Left ventricle myocardium inferior (tissue), 1 donor: ENCODE data around the gene SRGAP2C. TPM values are rescaled to one million over a fixed set of nuclear protein-coding genes. Genes with fewer than 3 reads are reported as not detected.
"Not testable (repeated sequence)": the region's sequence is repeated elsewhere in the genome, so short reads cannot be mapped to it uniquely, and the experiment has no call there.

Experiments used
- DNase-seq: peaks from one replicate; pipeline ENCODE4 v3.0.0-alpha.2; 2020
- H3K27ac ChIP-seq: fragments of 200-600 bp; replicated peaks from 2 replicates; pipeline ENCODE4 v1.8.0; 2021
- H3K27me3 ChIP-seq: fragments of 200-600 bp; 2 replicates; pipeline ENCODE4 v1.8.0; 2021; ENCODE audit warnings: low read depth
- H3K36me3 ChIP-seq: fragments of 200-600 bp; 2 replicates; pipeline ENCODE4 v1.8.0; 2021
- H3K4me1 ChIP-seq: fragments of 200-600 bp; 2 replicates; pipeline ENCODE4 v1.8.0; 2021
- H3K4me3 ChIP-seq: fragments of 200-600 bp; 2 replicates; pipeline ENCODE4 v1.8.0; 2021; ENCODE audit warnings: mild to moderate bottlenecking, moderate library complexity
- H3K9me3 ChIP-seq: fragments of 200-600 bp; replicated peaks from 2 replicates; pipeline ENCODE4 v1.8.0; 2021
- intact Hi-C: fragments of 100-400 bp; cut with micrococcal nuclease; formaldehyde crosslinking; loops from one replicate; pipeline ENCODE4 v1.11.0; 2022
- total RNA-seq: library from RNA; stranded (reverse); fragmentation: NEBNext Ultra II Directional; extraction: Animal tissue kit (Norgen Biotek cat#: 25700); gene quantifications from one replicate; pipeline ENCODE4 v1.2.1, GENCODE V29; 2021
- donor health status: DM: no; HTN: yes; CAD: no; lungs with severe emphysema.

The SRGAP2C gene
- total RNA-seq, 1 donor from 2014 or later = 12.4 TPM

DNA sequence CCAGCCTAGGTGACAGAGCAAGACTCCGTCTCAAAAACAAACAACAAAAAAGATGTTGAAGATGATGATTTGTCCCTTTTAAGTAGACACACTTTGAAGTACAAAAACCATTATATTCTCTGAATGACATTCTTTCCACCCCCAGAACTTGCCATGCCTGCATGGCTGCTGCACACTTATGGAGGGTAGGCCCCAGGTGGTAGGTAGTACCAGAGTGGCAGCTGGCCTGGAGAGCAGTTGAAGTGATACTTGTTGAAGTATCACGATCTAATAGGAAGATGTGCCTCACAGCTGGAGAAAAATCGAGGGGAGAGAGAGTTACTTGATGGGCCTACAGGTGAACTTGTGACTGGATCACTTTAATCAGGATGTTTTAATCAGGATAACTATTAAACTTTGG, 15.0 kb downstream of the SRGAP2C start:
- H3K27me3 ChIP-seq, H3K27ac ChIP-seq, H3K4me3 ChIP-seq, intact Hi-C loops, DNase-seq, H3K36me3 ChIP-seq, H3K9me3 ChIP-seq, H3K4me1 ChIP-seq: not testable (repeated sequence)

DNA sequence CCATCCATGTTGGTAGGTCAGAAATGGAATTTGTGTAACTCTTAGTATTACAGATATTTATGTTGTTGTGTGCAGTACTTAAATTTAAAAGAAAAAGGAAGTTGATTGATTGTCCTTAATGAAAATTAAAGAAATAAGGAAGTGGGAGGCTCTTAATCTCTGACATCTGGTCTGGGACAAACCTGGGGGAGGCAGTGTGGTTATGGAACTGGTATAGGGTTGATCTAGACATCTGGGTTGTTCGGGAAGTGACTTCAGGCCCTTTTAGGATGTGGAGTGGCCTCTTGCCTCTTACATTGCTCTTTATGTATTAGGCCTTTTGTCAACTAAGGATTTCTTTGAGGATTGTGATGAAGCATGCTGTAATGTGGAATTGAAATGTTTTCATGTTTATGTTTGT, 15.5 kb downstream of the SRGAP2C start:
- intact Hi-C loops, DNase-seq, H3K36me3 ChIP-seq, H3K4me3 ChIP-seq, H3K4me1 ChIP-seq, H3K9me3 ChIP-seq, H3K27ac ChIP-seq, H3K27me3 ChIP-seq: not testable (repeated sequence)

DNA sequence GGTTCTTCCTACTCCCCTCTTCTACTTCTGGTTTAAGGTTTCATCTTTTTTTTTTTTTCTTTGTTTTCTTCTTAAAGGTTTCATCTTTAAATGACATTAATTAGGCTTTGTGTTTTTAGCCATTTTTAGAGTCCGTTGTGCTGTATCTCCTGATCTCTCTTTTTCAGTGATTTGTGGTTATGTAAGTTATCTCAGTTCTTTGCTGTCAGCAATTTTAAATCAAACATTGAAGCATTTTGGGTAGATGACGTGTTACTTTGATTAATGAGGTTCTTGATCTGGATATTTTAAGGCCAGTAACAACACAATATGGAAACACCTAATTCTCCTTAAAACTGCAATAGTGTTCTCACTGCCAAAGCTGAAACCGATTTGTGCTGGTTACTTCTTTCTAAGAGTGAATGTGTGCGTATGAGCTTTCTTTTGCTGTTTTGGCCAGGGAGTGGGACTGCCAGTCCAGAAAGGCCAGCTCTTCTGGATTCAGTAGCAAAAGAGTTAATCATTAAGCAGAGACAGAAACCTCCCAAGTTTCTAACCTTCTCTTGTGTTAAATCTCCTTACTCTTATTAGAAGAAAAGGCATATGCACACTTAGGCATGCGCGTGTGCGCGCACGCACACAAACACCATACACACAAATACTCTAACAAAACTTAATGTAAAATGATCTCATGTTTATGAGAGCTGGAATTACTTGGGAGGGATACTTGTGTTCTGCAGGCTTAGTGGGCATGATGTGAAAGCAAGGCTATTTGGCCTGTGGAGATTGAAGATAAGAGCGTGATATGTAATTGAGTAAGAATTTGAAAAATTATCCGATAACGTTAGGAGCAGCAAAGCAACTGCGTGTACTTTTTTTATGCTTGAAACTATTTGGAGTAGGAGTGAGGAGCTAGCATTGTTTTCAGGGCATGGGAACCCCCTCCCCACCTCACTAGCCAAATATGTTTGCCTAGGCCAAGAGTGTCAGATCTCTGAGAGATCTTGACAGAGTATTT, 16.5 kb downstream of the SRGAP2C start:
- H3K27ac ChIP-seq, intact Hi-C loops, H3K4me1 ChIP-seq, H3K36me3 ChIP-seq, H3K27me3 ChIP-seq, DNase-seq, H3K9me3 ChIP-seq, H3K4me3 ChIP-seq: not testable (repeated sequence)

DNA sequence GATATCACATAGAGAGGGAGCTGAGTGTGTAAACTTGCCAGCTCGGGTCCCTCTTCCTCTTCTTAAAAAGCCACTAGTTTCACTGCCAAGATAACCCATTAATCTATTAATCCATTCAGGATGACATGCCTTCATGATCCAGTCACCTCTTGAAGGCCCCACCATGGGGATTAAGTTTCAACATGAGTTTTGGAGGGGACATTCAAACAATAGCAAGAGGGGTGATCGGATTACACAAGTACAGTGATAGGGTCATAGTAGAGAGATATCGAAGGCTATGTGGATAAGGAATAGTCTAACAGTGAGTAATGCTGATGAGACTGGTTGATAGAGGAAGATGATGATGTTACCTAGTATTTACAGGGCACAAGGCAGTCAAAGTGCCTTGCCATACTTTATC, 18.2 kb downstream of the SRGAP2C start:
- intact Hi-C loops, H3K4me1 ChIP-seq, H3K4me3 ChIP-seq, H3K9me3 ChIP-seq, H3K27me3 ChIP-seq, H3K27ac ChIP-seq, H3K36me3 ChIP-seq, DNase-seq: not testable (repeated sequence)

DNA sequence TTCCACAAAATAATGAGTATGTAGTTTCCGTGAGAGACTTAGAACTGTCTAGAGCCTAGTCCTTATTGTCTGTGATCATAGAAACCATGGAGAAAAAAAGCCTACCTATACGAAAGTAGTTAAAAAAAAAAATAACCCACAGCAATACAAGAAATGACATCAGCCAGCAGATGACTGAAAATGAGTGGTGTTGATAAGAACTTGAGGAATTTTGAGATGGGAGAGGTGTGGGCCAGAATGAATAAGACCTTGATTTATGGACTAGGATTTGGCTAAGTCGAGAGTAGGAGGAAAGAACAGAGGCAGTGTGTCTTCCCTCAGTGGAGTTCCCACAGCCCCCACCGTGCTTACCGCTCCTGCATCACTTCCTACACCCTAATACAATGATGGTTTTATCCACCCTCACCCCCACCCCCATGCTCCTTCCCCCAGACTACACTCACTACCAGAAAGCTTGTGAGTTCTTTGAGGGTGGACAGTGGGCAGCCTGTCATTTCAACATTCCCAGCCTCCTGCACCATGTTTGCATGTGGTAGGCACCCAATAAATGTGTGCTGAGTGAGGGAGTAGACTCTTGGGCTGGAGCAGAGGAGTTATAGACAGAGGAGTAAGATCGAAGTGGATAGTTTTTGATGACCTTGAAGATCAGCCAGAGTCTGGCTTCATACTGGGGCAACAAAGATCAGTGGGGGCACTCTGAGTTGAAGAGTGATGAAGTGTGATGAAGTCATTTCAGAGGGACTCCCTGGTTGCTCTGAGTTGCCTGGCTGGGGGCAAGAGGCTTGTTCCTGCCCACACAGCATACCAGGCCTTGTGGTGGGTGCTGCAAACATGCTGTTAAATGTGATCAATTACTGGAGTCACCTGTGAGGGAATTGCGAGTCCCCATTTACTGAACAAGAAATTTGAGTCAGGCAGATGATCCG, 21.3 kb downstream of the SRGAP2C start:
- H3K27me3 ChIP-seq, H3K36me3 ChIP-seq, H3K27ac ChIP-seq, intact Hi-C loops, H3K4me1 ChIP-seq, H3K4me3 ChIP-seq, H3K9me3 ChIP-seq, DNase-seq: not testable (repeated sequence)

DNA sequence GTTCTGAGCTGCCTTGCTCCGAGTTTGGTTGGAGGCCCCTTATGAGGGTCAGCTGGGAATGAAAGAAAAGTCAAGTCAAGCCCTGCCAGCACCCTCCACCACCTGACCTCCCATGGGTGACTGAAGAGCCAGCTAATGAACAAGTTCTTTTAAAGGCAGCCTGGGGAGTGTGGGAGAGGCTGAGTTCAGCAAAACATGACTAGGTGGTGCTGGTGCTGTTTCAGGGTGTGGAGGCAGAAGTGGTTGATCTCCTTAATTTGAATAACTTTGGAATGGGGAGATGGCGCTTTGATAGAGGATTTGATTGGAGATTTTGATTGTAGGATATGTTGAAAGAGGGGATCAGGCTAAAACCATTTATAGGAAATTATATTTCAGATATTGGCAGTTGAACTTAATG, 22.6 kb downstream of the SRGAP2C start:
- intact Hi-C loops, DNase-seq, H3K4me3 ChIP-seq, H3K4me1 ChIP-seq, H3K27ac ChIP-seq, H3K36me3 ChIP-seq, H3K27me3 ChIP-seq, H3K9me3 ChIP-seq: not testable (repeated sequence)

DNA sequence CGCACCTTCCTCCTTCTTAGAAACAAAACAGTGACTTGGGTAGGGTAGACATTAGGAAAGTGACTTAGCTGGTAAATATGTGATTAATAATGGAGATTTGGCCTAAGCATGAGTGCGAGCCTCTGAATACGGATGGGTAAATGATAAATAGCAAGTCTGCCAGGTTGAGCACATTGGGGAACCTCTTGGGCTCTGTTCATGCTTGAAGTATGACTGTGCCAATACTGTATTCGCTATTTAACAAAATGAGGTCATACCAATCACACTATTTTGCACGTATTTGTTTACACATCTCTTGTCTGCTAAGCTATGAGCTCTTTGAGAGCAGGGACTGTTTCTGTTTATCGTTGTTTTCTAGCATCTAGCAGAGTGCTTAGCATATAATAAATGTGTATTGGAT, 23.6 kb downstream of the SRGAP2C start:
- H3K9me3 ChIP-seq, H3K27me3 ChIP-seq, H3K27ac ChIP-seq, H3K4me3 ChIP-seq, H3K36me3 ChIP-seq, intact Hi-C loops, H3K4me1 ChIP-seq, DNase-seq: not testable (repeated sequence)

DNA sequence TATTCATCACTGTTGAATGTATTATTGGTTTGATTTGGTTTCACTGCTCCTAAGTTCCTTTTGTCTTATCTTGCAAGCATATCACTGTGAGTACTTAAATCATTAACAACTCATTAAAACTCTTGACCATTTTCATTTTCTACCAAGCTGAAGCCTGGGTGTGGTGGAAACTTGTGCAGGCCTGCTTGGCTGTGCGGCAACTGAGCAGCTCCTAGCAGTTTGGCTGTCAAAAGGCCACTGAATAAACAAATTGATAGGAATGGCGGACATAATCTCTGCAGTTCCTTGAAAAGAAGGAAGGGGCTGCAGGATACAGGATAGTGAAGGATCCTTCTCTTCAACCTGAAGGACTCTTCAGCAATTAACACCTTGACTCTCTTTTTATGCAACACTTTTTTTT, 26.0 kb downstream of the SRGAP2C start:
- H3K4me1 ChIP-seq, H3K4me3 ChIP-seq, DNase-seq, H3K27me3 ChIP-seq, intact Hi-C loops, H3K36me3 ChIP-seq, H3K27ac ChIP-seq, H3K9me3 ChIP-seq: not testable (repeated sequence)

DNA sequence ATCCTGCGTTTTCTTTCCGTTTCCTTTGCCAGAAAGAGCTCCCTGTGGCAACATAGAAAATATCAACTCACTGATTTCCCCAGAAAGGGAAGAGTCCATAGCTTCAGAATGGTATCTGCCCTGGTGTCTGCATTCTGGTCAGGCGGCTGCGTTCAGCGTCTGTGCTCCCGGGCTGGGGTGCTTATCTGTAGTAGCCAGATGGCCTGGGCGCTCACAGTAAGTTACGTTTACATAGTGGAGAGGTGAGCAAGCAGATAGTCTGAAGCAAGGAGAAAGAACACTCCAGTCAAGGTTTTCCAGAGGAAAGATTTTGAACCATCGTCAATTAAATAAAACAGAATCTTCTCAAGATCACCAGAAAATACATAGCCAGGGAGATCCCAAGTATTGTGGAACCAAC, 28.7 kb downstream of the SRGAP2C start:
- H3K4me3 ChIP-seq, H3K36me3 ChIP-seq, H3K4me1 ChIP-seq, H3K9me3 ChIP-seq, H3K27me3 ChIP-seq, H3K27ac ChIP-seq, DNase-seq, intact Hi-C loops: not testable (repeated sequence)

DNA sequence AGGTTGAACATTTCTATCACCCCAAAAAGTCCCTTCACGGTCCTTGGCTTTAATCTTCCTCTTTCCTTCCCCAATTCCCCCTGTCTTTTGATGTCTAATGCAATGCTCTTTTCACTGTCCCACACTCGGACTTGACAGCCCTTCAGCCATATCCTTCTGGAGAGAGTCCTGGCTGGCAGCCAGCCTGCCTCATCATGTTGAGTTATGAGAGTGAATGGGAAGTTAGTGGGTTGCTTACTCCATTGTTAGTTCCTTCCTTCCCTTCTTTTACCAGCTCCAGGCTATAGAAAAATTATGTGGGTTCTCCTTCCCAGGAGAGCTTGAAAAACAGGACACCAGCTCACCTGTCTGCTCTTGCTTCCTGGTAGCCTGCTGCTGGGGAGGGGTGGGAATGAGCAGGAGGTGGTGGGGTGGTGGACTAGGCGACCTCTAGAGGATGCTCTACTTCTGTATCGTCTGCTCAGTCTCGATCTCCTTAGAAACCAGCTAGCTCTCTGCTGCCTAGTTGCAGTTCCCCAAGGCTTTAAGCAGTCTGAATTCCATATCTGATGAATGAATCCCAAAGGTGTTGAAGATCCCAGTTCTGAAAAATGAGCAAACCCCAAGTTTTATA, 29.9 kb downstream of the SRGAP2C start:
- DNase-seq, H3K4me3 ChIP-seq, intact Hi-C loops, H3K36me3 ChIP-seq, H3K27ac ChIP-seq, H3K27me3 ChIP-seq, H3K9me3 ChIP-seq, H3K4me1 ChIP-seq: not testable (repeated sequence)

DNA sequence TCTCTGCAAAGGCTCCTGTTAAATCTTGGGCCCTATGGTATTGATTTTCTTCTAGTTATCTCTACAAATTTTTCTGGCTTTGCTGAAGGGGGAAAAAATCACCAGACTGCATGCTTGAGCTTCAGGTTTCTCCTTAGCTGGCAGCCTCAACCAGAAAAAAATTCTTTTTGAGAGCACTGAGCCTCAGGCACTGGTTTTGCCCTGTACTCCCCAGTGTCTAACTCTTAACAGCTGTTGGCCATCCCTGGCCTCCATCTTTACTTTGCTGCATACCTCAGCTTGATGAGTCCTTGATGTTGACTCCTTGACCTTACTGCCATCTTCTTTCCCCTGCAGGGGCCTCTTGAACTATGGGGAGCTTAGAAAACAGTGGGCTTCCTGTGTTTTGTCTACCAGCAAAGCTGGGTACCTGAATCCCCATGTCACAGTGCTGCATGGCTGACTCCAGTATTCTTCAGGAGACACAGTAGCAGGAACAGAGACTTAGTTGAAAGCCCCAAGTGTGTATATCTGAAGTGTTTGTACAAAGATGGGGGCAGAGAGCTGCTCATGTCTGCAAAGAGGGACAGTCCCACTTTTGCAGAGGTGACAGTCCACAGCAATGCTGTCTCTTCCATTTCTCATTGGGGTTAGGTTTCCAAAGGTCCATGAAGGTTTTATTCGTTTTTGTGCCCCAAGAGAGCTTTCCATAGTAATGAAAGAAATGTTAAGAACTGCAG, 31.1 kb downstream of the SRGAP2C start:
- H3K9me3 ChIP-seq, DNase-seq, H3K36me3 ChIP-seq, H3K4me3 ChIP-seq, H3K4me1 ChIP-seq, H3K27me3 ChIP-seq, intact Hi-C loops, H3K27ac ChIP-seq: not testable (repeated sequence)

DNA sequence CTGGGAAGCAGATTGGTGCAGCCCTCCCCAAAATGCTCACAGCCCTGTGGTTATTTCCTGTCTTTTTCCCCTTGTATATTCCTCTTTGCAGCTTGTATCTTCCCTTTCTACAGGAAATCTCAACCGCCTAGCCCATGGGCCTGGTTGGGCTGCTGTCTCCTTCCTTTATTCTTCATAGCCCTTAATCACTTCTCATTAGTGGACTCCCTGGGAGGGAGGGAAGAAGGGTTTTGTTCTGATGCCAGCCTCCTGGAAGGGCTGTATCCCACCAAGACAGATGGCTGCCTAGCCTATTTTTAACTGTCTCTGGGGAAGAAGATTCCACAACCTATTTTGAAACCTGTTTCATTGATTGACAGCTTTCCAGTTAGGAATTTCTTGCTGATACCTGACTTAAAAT, 31.9 kb downstream of the SRGAP2C start:
- H3K36me3 ChIP-seq, H3K27me3 ChIP-seq, DNase-seq, H3K27ac ChIP-seq, H3K4me1 ChIP-seq, H3K4me3 ChIP-seq, intact Hi-C loops, H3K9me3 ChIP-seq: not testable (repeated sequence)

DNA sequence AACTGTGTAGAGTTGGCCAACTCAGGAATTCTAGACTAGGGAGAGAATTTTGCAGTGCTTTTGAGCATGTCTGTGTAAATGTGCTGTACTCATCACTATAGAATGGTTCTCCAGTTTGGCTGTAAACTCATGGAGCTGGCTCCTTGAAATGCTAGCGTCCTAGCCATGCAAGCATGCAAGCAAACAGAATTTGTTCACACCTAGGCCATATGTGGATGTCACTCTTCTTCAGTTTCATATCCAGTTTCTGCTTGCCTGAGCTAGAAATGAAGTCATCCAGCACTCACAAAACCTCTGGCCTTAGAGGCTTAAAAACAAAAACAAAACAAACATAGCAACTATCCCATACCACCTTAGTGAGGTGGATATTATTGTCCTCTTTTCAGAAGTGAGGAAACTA, 37.0 kb downstream of the SRGAP2C start:
- DNase-seq, H3K27me3 ChIP-seq, H3K4me1 ChIP-seq, H3K9me3 ChIP-seq, H3K36me3 ChIP-seq, H3K4me3 ChIP-seq, intact Hi-C loops, H3K27ac ChIP-seq: not testable (repeated sequence)
